A673 (cell line): ENCODE data around the gene NSMCE4A. TPM values are rescaled to one million over a fixed set of nuclear protein-coding genes. Genes with fewer than 3 reads are reported as not detected.

Experiments used
- BruUV-seq: library from RNA; stranded (reverse); fragments of 400-500 nt; replicated peaks from 2 replicates; lab custom pipeline; 2021; lab: Mats Ljungman, UMichigan
- CTCF ChIA-PET: fragments of 300-600 bp; sonication (Branson Sonifier 250); formaldehyde crosslinking; loops from one replicate; lab custom pipeline; 2022; ENCODE audit warnings: antibody characterized with exemption; lab: Charles Lee
- POLR2A ChIA-PET: fragments of 300-600 bp; sonication (Branson Sonifier 250); formaldehyde crosslinking; loops from one replicate; lab custom pipeline; 2022; ENCODE audit warnings: antibody characterized with exemption; ENCODE audit not compliant: low non-redundant PET; lab: Charles Lee
- DNase-seq: peaks from one replicate; pipeline ENCODE4 v3.0.0-alpha.2; 2015; ENCODE audit warnings: low spot score
- H3K27ac ChIP-seq: fragments of 200-600 bp; sonication (generic); 2 replicates; pipeline ENCODE4 v1.5.1; 2016; ENCODE audit warnings: mixed run types, low read depth, mild to moderate bottlenecking, mixed read lengths, antibody characterized with exemption, low read length; ENCODE audit not compliant: poor library complexity, severe bottlenecking
- H3K27me3 ChIP-seq: fragments of 200-600 bp; sonication (generic); replicated peaks from 2 replicates; pipeline ENCODE4 v1.6.1; 2017; ENCODE audit warnings: mixed run types, low read depth, mild to moderate bottlenecking, mixed read lengths, antibody characterized with exemption, low read length; ENCODE audit not compliant: insufficient read depth, poor library complexity
- H3K36me3 ChIP-seq: fragments of 200-600 bp; sonication (generic); 2 replicates; pipeline ENCODE4 v1.6.1; 2016; ENCODE audit warnings: mixed run types, mild to moderate bottlenecking, mixed read lengths, antibody characterized with exemption, low read length; ENCODE audit not compliant: insufficient read depth, poor library complexity, severe bottlenecking
- H3K4me1 ChIP-seq: fragments of 200-600 bp; sonication (generic); 2 replicates; pipeline ENCODE4 v1.6.1; 2017; ENCODE audit warnings: mixed run types, mild to moderate bottlenecking, mixed read lengths, antibody characterized with exemption, low read length; ENCODE audit not compliant: insufficient read depth, poor library complexity, severe bottlenecking
- H3K4me3 ChIP-seq: fragments of 200-600 bp; sonication (generic); 2 replicates; pipeline ENCODE4 v1.5.1; 2016; ENCODE audit warnings: low read depth, mixed run types, mild to moderate bottlenecking, mixed read lengths, low read length; ENCODE audit not compliant: poor library complexity, severe bottlenecking
- H3K9me3 ChIP-seq: fragments of 200-600 bp; sonication (generic); 2 replicates; pipeline ENCODE4 v1.6.1; 2016; ENCODE audit warnings: mixed run types, low read depth, mild to moderate bottlenecking, mixed read lengths, antibody characterized with exemption, low read length; ENCODE audit not compliant: poor library complexity, severe bottlenecking
- EZH2 ChIP-seq: fragments of 200-600 bp; sonication (generic); IDR thresholded peaks from 2 replicates; pipeline ENCODE4 v1.6.1; 2017; ENCODE audit warnings: borderline replicate concordance, low read depth, mild to moderate bottlenecking, mixed read lengths, antibody characterized with exemption, low read length; ENCODE audit not compliant: poor library complexity, severe bottlenecking
- intact Hi-C: fragments of 100-400 bp; cut with micrococcal nuclease; formaldehyde crosslinking; loops from one replicate; pipeline ENCODE4 v1.10.0; 2022; ENCODE audit not compliant: unreplicated experiment
- total RNA-seq: library from RNA; stranded (reverse); gene quantifications from 2 replicates; pipeline ENCODE4 v1.2.3, GENCODE V29; 2021
- TF ChIP-seq, protein P1 (sequence below): fragments of 300-800, 200-600 bp; sonication (generic); conservative IDR thresholded peaks from 2 replicates; pipeline ENCODE4 v1.5.1; 2017; ENCODE audit warnings: low read depth, mild to moderate bottlenecking, antibody characterized with exemption, low read length, moderate library complexity, mixed read lengths

Gene NSMCE4A
- total RNA-seq, 1 experiment from 2014 or later: 71.7 TPM

DNA sequence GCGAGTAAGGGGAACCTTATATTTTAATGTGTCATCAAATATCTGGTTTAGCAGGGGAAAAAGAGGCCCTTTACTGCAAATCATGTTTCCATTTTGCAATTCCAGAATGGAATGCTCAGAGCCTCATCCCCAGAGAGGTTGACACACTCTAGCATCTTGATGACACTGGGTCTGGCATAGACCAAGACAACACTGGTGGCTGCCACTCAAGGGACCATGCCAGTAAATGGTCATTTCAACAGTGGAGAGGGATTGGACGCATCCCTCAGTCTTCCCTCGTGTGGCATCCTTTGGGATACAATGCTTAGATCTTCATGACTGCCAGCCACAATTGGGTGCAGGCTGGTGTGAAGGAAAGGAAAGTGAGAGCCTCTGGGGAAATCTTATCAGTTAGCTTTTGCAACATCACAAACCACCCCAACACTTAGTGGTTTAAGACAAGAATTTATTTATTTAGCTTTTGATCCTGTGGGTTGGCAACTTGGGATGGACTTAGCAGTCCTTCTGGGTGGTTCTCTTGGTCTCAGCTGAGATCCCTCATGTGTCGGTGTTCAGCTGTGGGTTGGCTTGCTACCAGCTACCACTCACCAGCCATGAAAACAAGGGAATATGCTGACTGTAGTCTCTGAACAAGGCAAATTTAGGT is 35.5 kb upstream of the NSMCE4A start:
- TF ChIP-seq EZH2: no peak
- TF ChIP-seq, protein P1, sequence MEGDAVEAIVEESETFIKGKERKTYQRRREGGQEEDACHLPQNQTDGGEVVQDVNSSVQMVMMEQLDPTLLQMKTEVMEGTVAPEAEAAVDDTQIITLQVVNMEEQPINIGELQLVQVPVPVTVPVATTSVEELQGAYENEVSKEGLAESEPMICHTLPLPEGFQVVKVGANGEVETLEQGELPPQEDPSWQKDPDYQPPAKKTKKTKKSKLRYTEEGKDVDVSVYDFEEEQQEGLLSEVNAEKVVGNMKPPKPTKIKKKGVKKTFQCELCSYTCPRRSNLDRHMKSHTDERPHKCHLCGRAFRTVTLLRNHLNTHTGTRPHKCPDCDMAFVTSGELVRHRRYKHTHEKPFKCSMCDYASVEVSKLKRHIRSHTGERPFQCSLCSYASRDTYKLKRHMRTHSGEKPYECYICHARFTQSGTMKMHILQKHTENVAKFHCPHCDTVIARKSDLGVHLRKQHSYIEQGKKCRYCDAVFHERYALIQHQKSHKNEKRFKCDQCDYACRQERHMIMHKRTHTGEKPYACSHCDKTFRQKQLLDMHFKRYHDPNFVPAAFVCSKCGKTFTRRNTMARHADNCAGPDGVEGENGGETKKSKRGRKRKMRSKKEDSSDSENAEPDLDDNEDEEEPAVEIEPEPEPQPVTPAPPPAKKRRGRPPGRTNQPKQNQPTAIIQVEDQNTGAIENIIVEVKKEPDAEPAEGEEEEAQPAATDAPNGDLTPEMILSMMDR: no peak
- BruUV-seq: no TSS peak
- Histone ChIP-seq H3K27ac (no peak overlapping the region), H3K4me3 (no peak overlapping the region), H3K4me1 (no peaks in the 10 kb centered on the region), H3K9me3 (no peaks in the 10 kb centered on the region), H3K27me3 (peaks cover 3% of the 10 kb centered on the region), H3K36me3 (no peaks in the 10 kb centered on the region)
- CTCF ChIA-PET: no interaction called here
- POLR2A ChIA-PET: no interaction called here
- intact Hi-C loops: no loop called here
- no peak for DNase-seq

DNA sequence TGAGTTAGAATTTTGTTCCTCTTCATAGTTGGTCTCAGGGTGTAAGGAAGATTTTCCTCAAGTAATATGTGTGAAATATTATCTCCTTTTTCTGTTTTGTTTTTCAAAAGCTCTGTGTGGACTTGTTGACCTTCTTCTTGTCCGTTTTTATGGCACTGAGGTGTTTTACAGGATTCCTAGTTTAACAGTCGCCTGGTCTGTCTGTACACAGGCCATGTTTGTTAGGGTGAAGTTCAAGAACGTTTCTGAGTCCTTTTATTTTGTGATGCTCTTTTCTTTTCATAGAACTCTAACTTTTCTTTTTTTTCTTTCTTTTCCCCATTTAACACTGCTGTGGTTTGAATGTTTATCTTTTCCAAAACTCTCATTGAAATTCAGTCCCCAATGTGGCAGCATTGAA is 32.4 kb upstream of the NSMCE4A start:
- no peak overlapping the region for H3K4me3 ChIP-seq
- TF ChIP-seq, protein P1: no peak
- TF ChIP-seq EZH2: no peak
- CTCF ChIA-PET: no interaction called here
- no peak overlapping the region for H3K27ac ChIP-seq
- POLR2A ChIA-PET: no interaction called here
- H3K36me3 ChIP-seq: no peaks in the 10 kb centered on the region
- DNase-seq: no peak
- H3K27me3 ChIP-seq: peaks cover 3% of the 10 kb centered on the region
- H3K4me1 ChIP-seq: no peaks in the 10 kb centered on the region
- BruUV-seq: no TSS peak
- intact Hi-C loops: no loop called here
- no peaks in the 10 kb centered on the region for H3K9me3 ChIP-seq

DNA sequence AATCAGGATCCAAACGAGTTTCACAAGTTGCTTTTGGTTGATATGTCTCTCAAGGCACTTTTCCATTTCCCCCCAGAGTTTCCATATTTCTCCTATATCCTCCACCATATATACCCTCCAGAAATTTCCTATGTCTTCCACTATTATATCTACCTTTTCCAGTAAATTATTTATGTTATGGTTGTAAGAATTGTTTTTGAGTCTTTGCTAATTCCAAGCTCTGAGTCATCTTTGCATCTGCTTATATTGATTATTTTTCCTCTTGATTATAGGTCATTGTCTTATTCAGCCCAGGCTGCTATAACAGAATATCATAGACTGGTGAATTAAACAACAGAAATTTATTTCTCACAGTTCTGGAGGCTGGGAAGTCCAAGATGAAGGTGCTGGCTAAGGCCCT is 26.7 kb upstream of the NSMCE4A start:
- H3K9me3 ChIP-seq: no peaks in the 10 kb centered on the region
- TF ChIP-seq EZH2: no peak
- TF ChIP-seq, protein P1: no peak
- ChIA-PET POLR2A (no interaction called here), CTCF (no interaction called here)
- no peaks in the 10 kb centered on the region for H3K36me3 ChIP-seq
- H3K27ac ChIP-seq: no peak overlapping the region
- no peak for DNase-seq
- H3K27me3 ChIP-seq: no peaks in the 10 kb centered on the region
- no peak overlapping the region for H3K4me3 ChIP-seq
- H3K4me1 ChIP-seq: no peaks in the 10 kb centered on the region
- BruUV-seq: no TSS peak
- intact Hi-C loops: no loop called here
